OCI-LY7 (cell line): Measurements from ENCODE around the gene TUBA8. TPM values are rescaled to one million over a fixed set of nuclear protein-coding genes. Genes with fewer than 3 reads are reported as not detected.

Source experiments
- BruUV-seq: library from RNA; stranded (reverse); fragments of 400-500 nt; replicated peaks from 2 replicates; lab custom pipeline; 2021; lab: Mats Ljungman, UMichigan
- CTCF ChIA-PET: fragments of 300-600 bp; sonication (Branson Sonifier 250); formaldehyde crosslinking; loops from one replicate; lab custom pipeline; 2022; ENCODE audit warnings: antibody characterized with exemption; ENCODE audit not compliant: unreplicated experiment; lab: Charles Lee
- POLR2A ChIA-PET: fragments of 300-600 bp; sonication (Branson Sonifier 250); formaldehyde crosslinking; loops from one replicate; lab custom pipeline; 2022; ENCODE audit warnings: antibody characterized with exemption; lab: Charles Lee
- DNase-seq: peaks from one replicate; pipeline ENCODE4 v3.0.0-alpha.2; 2015; ENCODE audit warnings: low spot score
- H2AFZ ChIP-seq: fragments of 200-600 bp; sonication (generic), shearing (Covaris generic); 2 replicates; pipeline ENCODE4 v1.6.1; 2014; ENCODE audit warnings: mild to moderate bottlenecking, antibody characterized with exemption, low read length, moderate library complexity
- H3K27ac ChIP-seq: fragments of 200-600 bp; sonication (generic); 2 replicates; pipeline ENCODE4 v1.5.1; 2014; ENCODE audit warnings: mixed run types, low read depth, mild to moderate bottlenecking, moderate library complexity, low read length, inconsistent platforms; ENCODE audit not compliant: poor library complexity, severe bottlenecking
- H3K36me3 ChIP-seq: fragments of 200-600 bp; sonication (generic); 2 replicates; pipeline ENCODE4 v1.6.1; 2014; ENCODE audit warnings: mild to moderate bottlenecking, antibody characterized with exemption, low read length, moderate library complexity, mixed read lengths; ENCODE audit not compliant: insufficient read depth
- H3K4me1 ChIP-seq: fragments of 200-600 bp; sonication (generic); 2 replicates; pipeline ENCODE4 v1.5.1; 2014; ENCODE audit warnings: mild to moderate bottlenecking, low read length; ENCODE audit not compliant: insufficient read depth, poor library complexity, severe bottlenecking
- H3K4me2 ChIP-seq: fragments of 200-600 bp; sonication (generic); 2 replicates; pipeline ENCODE4 v1.6.1; 2014; ENCODE audit warnings: mild to moderate bottlenecking, low read length
- H3K4me3 ChIP-seq: fragments of 200-600 bp; sonication (generic); 2 replicates; pipeline ENCODE4 v1.5.1; 2014; ENCODE audit warnings: mild to moderate bottlenecking, low read depth, low read length; ENCODE audit not compliant: poor library complexity, severe bottlenecking
- H3K79me2 ChIP-seq: fragments of 200-600 bp; sonication (generic); 2 replicates; pipeline ENCODE4 v1.6.1; 2016; ENCODE audit warnings: low read depth, mild to moderate bottlenecking, low read length, moderate library complexity, mixed read lengths; ENCODE audit not compliant: insufficient read depth
- H3K9me2 ChIP-seq: fragments of 200-600 bp; sonication (generic); 2 replicates; pipeline ENCODE4 v1.6.1; 2016; ENCODE audit warnings: mild to moderate bottlenecking, low read length, mixed read lengths; ENCODE audit not compliant: insufficient read depth
- H3K9me3 ChIP-seq: fragments of 200-600 bp; sonication (generic); 2 replicates; pipeline ENCODE4 v1.6.1; 2014; ENCODE audit warnings: mild to moderate bottlenecking, mixed run types, low read length, mixed read lengths
- H4K20me1 ChIP-seq: fragments of 200-600 bp; sonication (generic); 2 replicates; pipeline ENCODE4 v1.6.1; 2014; ENCODE audit warnings: mild to moderate bottlenecking, antibody characterized with exemption, low read length, moderate library complexity, mixed read lengths; ENCODE audit not compliant: insufficient read depth
- CTCF ChIP-seq: fragments of 200-600 bp; sonication (generic); conservative IDR thresholded peaks from 2 replicates; pipeline ENCODE4 v1.5.1; 2014; ENCODE audit warnings: mild to moderate bottlenecking, antibody characterized with exemption, low read length, moderate library complexity, mixed read lengths
- EZH2phosphoT487 ChIP-seq: fragments of 200-600 bp; sonication (generic); IDR thresholded peaks from 2 replicates; pipeline ENCODE4 v1.6.1; 2018; ENCODE audit warnings: low read depth, borderline replicate concordance, mild to moderate bottlenecking, mixed run types, antibody characterized with exemption, low read length, moderate library complexity, mixed read lengths
- intact Hi-C: fragments of 100-400 bp; cut with micrococcal nuclease; formaldehyde crosslinking; loops from one replicate; pipeline ENCODE4 v1.10.0; 2022; ENCODE audit not compliant: unreplicated experiment
- total RNA-seq, 2 experiments: library from RNA; depleted of rRNA in 1 of 2; stranded (reverse); fragments of >200 nt in 1 of 2; shearing (Covaris generic) in 1 of 2; gene quantifications; 2 replicates each; pipeline ENCODE4 v1.2.3, GENCODE V29; 2014 to 2022

The TUBA8 gene
- total RNA-seq, 2 experiments from 2014 or later = 1.9 to 2.0 TPM

- H3K4me3 ChIP-seq = no peak overlapping the region
- H3K4me1 ChIP-seq = no peaks in the 10 kb centered on the region
- no peaks in the 10 kb centered on the region for H3K79me2 ChIP-seq
- no peak for TF ChIP-seq CTCF
- no peak for TF ChIP-seq EZH2phosphoT487
- no peak for DNase-seq
- H2AFZ ChIP-seq = no peak overlapping the region
- no peaks in the 10 kb centered on the region for H4K20me1 ChIP-seq
- no peak overlapping the region for H3K4me2 ChIP-seq
- H3K27ac ChIP-seq = no peak overlapping the region
- ChIA-PET POLR2A (no interaction called here), CTCF (no interaction called here)
- no TSS peak for BruUV-seq
- H3K36me3 ChIP-seq = peaks cover 89% of the 10 kb centered on the region
- H3K9me2 ChIP-seq = no peaks in the 10 kb centered on the region
- H3K9me3 ChIP-seq = no peaks in the 10 kb centered on the region
- intact Hi-C loops = no loop called here
Observed at GRCh38 chr22:18091478-18091877, 19.1 kb upstream of the TUBA8 start.

- no peak overlapping the region for H3K4me2 ChIP-seq
- ChIA-PET POLR2A (interaction anchor here (0.7 kb wide), 1 partner anchor 28 kb away, joined by 3 read pairs; no protein-coding TSS in a partner anchor), CTCF (no interaction called here)
- no peaks in the 10 kb centered on the region for H4K20me1 ChIP-seq
- no peaks in the 10 kb centered on the region for H3K79me2 ChIP-seq
- intact Hi-C loops = no loop called here
- H3K27ac ChIP-seq = no peak overlapping the region
- H3K4me1 ChIP-seq = no peaks in the 10 kb centered on the region
- no TSS peak for BruUV-seq
- DNase-seq = no peak
- H3K9me3 ChIP-seq = no peaks in the 10 kb centered on the region
- no peaks in the 10 kb centered on the region for H3K9me2 ChIP-seq
- no peak for TF ChIP-seq CTCF
- TF ChIP-seq EZH2phosphoT487 = no peak
- no peak overlapping the region for H3K4me3 ChIP-seq
- peaks cover 88% of the 10 kb centered on the region for H3K36me3 ChIP-seq
- no peak overlapping the region for H2AFZ ChIP-seq
Observed at GRCh38 chr22:18091916-18092526, 18.6 kb upstream of the TUBA8 start.

GRCh38 chr22:18093661-18094060 lies 16.9 kb upstream of the TUBA8 start:
- no peak for TF ChIP-seq EZH2phosphoT487
- intact Hi-C loops = no loop called here
- Histone ChIP-seq H3K4me3 (no peak overlapping the region), H4K20me1 (no peaks in the 10 kb centered on the region), H3K9me3 (no peaks in the 10 kb centered on the region), H2AFZ (no peak overlapping the region), H3K36me3 (peaks cover 78% of the 10 kb centered on the region), H3K79me2 (no peaks in the 10 kb centered on the region), H3K9me2 (no peaks in the 10 kb centered on the region), H3K27ac (no peak overlapping the region), H3K4me1 (no peaks in the 10 kb centered on the region), H3K4me2 (no peak overlapping the region)
- BruUV-seq = no TSS peak
- ChIA-PET POLR2A (no interaction called here), CTCF (interaction anchor here (0.5 to 0.6 kb wide), 2 partner anchors 13 to 1171 kb away, joined by 3 read pairs; no protein-coding TSS in a partner anchor)
- DNase-seq = no peak
